ENCODE data around the gene OSBPL5. TPM values are rescaled to one million over a fixed set of nuclear protein-coding genes. Genes with fewer than 3 reads are reported as not detected.

Gene OSBPL5, protein sequence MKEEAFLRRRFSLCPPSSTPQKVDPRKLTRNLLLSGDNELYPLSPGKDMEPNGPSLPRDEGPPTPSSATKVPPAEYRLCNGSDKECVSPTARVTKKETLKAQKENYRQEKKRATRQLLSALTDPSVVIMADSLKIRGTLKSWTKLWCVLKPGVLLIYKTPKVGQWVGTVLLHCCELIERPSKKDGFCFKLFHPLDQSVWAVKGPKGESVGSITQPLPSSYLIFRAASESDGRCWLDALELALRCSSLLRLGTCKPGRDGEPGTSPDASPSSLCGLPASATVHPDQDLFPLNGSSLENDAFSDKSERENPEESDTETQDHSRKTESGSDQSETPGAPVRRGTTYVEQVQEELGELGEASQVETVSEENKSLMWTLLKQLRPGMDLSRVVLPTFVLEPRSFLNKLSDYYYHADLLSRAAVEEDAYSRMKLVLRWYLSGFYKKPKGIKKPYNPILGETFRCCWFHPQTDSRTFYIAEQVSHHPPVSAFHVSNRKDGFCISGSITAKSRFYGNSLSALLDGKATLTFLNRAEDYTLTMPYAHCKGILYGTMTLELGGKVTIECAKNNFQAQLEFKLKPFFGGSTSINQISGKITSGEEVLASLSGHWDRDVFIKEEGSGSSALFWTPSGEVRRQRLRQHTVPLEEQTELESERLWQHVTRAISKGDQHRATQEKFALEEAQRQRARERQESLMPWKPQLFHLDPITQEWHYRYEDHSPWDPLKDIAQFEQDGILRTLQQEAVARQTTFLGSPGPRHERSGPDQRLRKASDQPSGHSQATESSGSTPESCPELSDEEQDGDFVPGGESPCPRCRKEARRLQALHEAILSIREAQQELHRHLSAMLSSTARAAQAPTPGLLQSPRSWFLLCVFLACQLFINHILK
- 5.4 TPM for polyA plus RNA-seq (2013)

GRCh38 chr11:3165152-3165705 is at the start of gene OSBPL5:
TSS of gene OSBPL5 (minus strand) at chr11:3165310. CDS start at chr11:3129148, 36,162 bp downstream.
- Histone ChIP-seq H3K27me3 (replicated peaks in 2 of 5; ENCODE audit: control insufficient read depth in 4 of 5, insufficient read depth in 5 of 5, low read length in 4 of 5) (no peaks in the 10 kb centered on the region), H3K9me3 (ENCODE audit: control extremely low read depth in 1 of 5, control insufficient read depth in 4 of 5, insufficient read depth in 2 of 5, low read depth in 1 of 5, low read length in 4 of 5) (no peaks in the 10 kb centered on the region), H3K36me3 (ENCODE audit: control insufficient read depth in 4 of 4, insufficient read depth in 4 of 4, low read length in 3 of 4) (no peaks in the 10 kb centered on the region), H3K4me3 (ENCODE audit: control insufficient read depth in 1 of 7, extremely low read depth in 1 of 7, insufficient read depth in 4 of 7, low read depth in 2 of 7, low read length in 6 of 7) (peak within 1 kb of the TSS; percentile 38 to 87 (median 72)), H3K4me1 (ENCODE audit: control extremely low read depth in 1 of 4, control insufficient read depth in 4 of 4, insufficient read depth in 4 of 4, low read length in 3 of 4) (peaks cover 0 to 52% (median 49%) of the 10 kb centered on the region in 4 experiments), H3K27ac (ENCODE audit: insufficient read depth in 1 of 2, low read depth in 1 of 2, low read length in 2 of 2, poor library complexity in 1 of 2, severe bottlenecking in 2 of 2) (peak within 1 kb of the TSS in 1 of 2 experiments; percentile 43)
- DNase-seq = peak; percentile 47 to 89 (median 84)
- ChIA-PET POLR2A (interaction anchor here (0.7 kb wide), 1 partner anchor 27 kb away, joined by 3 read pairs; no protein-coding TSS in a partner anchor), CTCF (no interaction called here)
- WGBS (ENCODE audit: insufficient coverage) = 2% methylated on average over 27 of the region's 63 CpGs

- peaks cover 0 to 10% (median 3%) of the 10 kb centered on the region in 5 experiments for H3K9me3 ChIP-seq (ENCODE audit: control extremely low read depth in 1 of 5, control insufficient read depth in 4 of 5, insufficient read depth in 2 of 5, low read depth in 1 of 5, low read length in 4 of 5)
- H3K4me1 ChIP-seq (ENCODE audit: control extremely low read depth in 1 of 4, control insufficient read depth in 4 of 4, insufficient read depth in 4 of 4, low read length in 3 of 4) = peaks cover 0 to 2% (median 0%) of the 10 kb centered on the region in 4 experiments
- H3K27me3 ChIP-seq (replicated peaks in 2 of 5; ENCODE audit: control insufficient read depth in 4 of 5, insufficient read depth in 5 of 5, low read length in 4 of 5) = no peaks in the 10 kb centered on the region
- no peaks in the 10 kb centered on the region for H3K36me3 ChIP-seq (ENCODE audit: control insufficient read depth in 4 of 4, insufficient read depth in 4 of 4, low read length in 3 of 4)
- POLR2A ChIA-PET = no interaction called here
- WGBS (ENCODE audit: insufficient coverage) = 96% methylated on average over 4 of the region's 4 CpGs
- H3K27ac ChIP-seq (ENCODE audit: insufficient read depth in 1 of 2, low read depth in 1 of 2, low read length in 2 of 2, poor library complexity in 1 of 2, severe bottlenecking in 2 of 2) = no peak overlapping the region
- H3K4me3 ChIP-seq (ENCODE audit: control insufficient read depth in 1 of 7, extremely low read depth in 1 of 7, insufficient read depth in 4 of 7, low read depth in 2 of 7, low read length in 6 of 7) = no peak overlapping the region
- DNase-seq = no peak
- CTCF ChIA-PET = interaction anchor here (1.1 to 2.4 kb wide), 5 partner anchors 10 to 177 kb away, joined by 3 to 8 read pairs (median 4); no protein-coding TSS in a partner anchor
Observed at GRCh38 chr11:3214420-3214699, 49.2 kb upstream of the OSBPL5 start.

DNA sequence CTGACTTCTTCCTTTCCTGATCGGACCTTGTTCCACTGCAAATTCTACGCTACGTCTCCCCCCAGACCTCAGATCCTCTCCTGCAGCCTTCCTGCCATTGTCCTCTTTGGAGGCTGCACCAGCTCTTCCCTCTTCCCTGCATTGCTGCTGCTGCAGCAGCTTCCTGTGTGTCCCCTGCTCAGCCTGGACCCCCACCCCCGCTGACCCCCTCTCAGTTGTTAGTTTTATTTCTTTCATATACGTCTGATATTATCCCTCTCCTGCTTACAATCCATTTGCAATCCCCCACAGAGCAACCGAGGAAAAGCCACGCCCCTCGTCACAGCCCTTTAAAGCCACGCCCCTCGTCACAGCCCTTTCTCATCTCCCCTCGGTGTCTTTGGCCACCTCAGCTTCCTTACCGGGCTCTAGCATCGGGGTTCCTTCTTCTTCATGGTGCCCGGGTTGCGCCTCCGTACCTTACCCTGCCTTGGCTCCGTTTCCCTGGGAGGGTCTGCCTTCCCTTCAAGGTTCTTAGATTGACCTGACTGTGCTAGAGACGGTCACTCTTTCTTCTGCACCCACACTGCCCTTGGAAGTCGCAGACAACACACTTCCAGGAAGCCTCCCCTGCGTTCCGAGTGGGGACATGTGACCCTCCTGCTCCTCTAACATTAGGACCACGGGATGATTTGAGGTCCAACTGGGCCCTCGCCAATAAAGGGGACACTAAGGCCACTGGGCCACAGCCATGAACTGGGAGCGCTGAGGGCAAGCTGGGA is 48.7 kb upstream of the OSBPL5 start:
- POLR2A ChIA-PET = no interaction called here
- WGBS (ENCODE audit: insufficient coverage) = 79% methylated on average over 21 of the region's 24 CpGs
- Histone ChIP-seq H3K36me3 (ENCODE audit: control insufficient read depth in 4 of 4, insufficient read depth in 4 of 4, low read length in 3 of 4) (no peaks in the 10 kb centered on the region), H3K4me1 (ENCODE audit: control extremely low read depth in 1 of 4, control insufficient read depth in 4 of 4, insufficient read depth in 4 of 4, low read length in 3 of 4) (peaks cover 0 to 2% (median 0%) of the 10 kb centered on the region in 4 experiments), H3K9me3 (ENCODE audit: control extremely low read depth in 1 of 5, control insufficient read depth in 4 of 5, insufficient read depth in 2 of 5, low read depth in 1 of 5, low read length in 4 of 5) (peaks cover 0 to 10% (median 3%) of the 10 kb centered on the region in 5 experiments), H3K27ac (ENCODE audit: insufficient read depth in 1 of 2, low read depth in 1 of 2, low read length in 2 of 2, poor library complexity in 1 of 2, severe bottlenecking in 2 of 2) (no peak overlapping the region), H3K27me3 (replicated peaks in 2 of 5; ENCODE audit: control insufficient read depth in 4 of 5, insufficient read depth in 5 of 5, low read length in 4 of 5) (no peaks in the 10 kb centered on the region), H3K4me3 (ENCODE audit: control insufficient read depth in 1 of 7, extremely low read depth in 1 of 7, insufficient read depth in 4 of 7, low read depth in 2 of 7, low read length in 6 of 7) (no peak overlapping the region)
- no peak for DNase-seq
- CTCF ChIA-PET = interaction anchor here (1.1 to 1.7 kb wide), 3 partner anchors 11 to 124 kb away, joined by 3 to 4 read pairs (median 3); no protein-coding TSS in a partner anchor

DNA sequence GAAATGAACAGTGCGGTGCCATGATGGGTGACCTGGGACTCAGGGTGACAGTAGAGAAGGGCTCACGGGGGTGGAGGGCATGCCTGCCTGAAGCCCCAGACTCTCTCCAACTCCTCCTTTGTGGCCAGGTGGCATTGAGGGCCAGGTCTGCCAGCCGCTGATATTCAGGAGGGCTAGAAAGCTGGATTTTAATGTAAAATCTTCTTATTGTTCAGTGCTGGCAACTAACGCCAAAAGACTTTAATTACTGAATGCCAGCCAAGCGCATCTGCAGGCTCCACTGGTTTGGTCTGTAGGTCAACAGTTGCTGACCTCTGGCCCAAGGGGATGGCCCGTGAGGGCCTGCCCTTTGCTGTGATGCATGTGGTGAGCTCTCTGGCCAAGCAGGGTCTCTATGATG is 43.2 kb upstream of the OSBPL5 start:
- H3K4me1 ChIP-seq (ENCODE audit: control extremely low read depth in 1 of 4, control insufficient read depth in 4 of 4, insufficient read depth in 4 of 4, low read length in 3 of 4) = peaks cover 0 to 5% (median 3%) of the 10 kb centered on the region in 4 experiments
- ChIA-PET POLR2A (no interaction called here), CTCF (interaction anchor here (0.6 to 1.1 kb wide), 3 partner anchors 8 to 136 kb away, joined by 3 to 4 read pairs (median 3); no protein-coding TSS in a partner anchor)
- no peak for DNase-seq
- no peak overlapping the region for H3K27ac ChIP-seq (ENCODE audit: insufficient read depth in 1 of 2, low read depth in 1 of 2, low read length in 2 of 2, poor library complexity in 1 of 2, severe bottlenecking in 2 of 2)
- H3K27me3 ChIP-seq (replicated peaks in 2 of 5; ENCODE audit: control insufficient read depth in 4 of 5, insufficient read depth in 5 of 5, low read length in 4 of 5) = peaks cover 0 to 20% (median 5%) of the 10 kb centered on the region in 5 experiments
- H3K4me3 ChIP-seq (ENCODE audit: control insufficient read depth in 1 of 7, extremely low read depth in 1 of 7, insufficient read depth in 4 of 7, low read depth in 2 of 7, low read length in 6 of 7) = no peak overlapping the region
- H3K9me3 ChIP-seq (ENCODE audit: control extremely low read depth in 1 of 5, control insufficient read depth in 4 of 5, insufficient read depth in 2 of 5, low read depth in 1 of 5, low read length in 4 of 5) = peaks cover 0 to 10% (median 3%) of the 10 kb centered on the region in 5 experiments
- no peaks in the 10 kb centered on the region for H3K36me3 ChIP-seq (ENCODE audit: control insufficient read depth in 4 of 4, insufficient read depth in 4 of 4, low read length in 3 of 4)
- 100% methylated on average over 5 of the region's 6 CpGs for WGBS (ENCODE audit: insufficient coverage)

DNA sequence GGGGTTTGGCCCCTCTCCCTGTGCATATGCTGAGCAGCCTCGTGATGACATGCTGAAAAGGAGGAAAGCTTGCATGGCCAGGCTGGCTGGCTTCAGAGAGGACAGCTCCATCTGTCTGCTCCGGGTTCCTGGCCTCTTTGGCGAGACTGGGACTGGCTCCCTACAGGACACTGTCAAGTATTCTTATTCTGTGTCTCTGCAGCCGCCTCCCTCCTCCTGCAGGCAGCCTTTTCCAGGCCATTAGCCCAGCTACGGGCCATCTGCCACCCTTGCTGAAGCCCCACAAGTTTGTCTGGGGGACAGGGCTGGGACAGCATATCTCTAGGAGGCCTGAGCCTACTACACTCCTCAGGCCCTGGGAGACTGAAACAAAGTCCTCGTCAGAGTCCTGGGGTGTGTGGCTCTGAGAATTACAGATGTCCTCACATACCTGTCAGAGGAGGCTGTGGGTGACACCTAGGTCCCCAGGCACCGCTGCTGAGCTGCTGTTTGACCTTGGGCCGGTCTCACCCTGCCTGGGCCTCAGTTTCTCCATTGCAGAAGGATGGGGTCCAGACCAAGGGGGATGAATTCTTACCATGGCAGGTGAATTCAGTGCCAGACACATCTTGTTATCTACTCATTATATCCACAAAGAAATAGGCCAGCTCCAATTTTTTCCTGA is 42.5 kb upstream of the OSBPL5 start:
- H3K4me1 ChIP-seq (ENCODE audit: control extremely low read depth in 1 of 4, control insufficient read depth in 4 of 4, insufficient read depth in 4 of 4, low read length in 3 of 4) = peaks cover 0 to 11% (median 9%) of the 10 kb centered on the region in 4 experiments
- peaks cover 0 to 26% (median 7%) of the 10 kb centered on the region in 5 experiments for H3K27me3 ChIP-seq (replicated peaks in 2 of 5; ENCODE audit: control insufficient read depth in 4 of 5, insufficient read depth in 5 of 5, low read length in 4 of 5)
- DNase-seq = no peak
- POLR2A ChIA-PET = interaction anchor here (0.7 kb wide), 1 partner anchor 10 kb away, joined by 3 read pairs; no protein-coding TSS in a partner anchor
- no peak overlapping the region for H3K4me3 ChIP-seq (ENCODE audit: control insufficient read depth in 1 of 7, extremely low read depth in 1 of 7, insufficient read depth in 4 of 7, low read depth in 2 of 7, low read length in 6 of 7)
- 90% methylated on average over 7 of the region's 8 CpGs for WGBS (ENCODE audit: insufficient coverage)
- no peaks in the 10 kb centered on the region for H3K36me3 ChIP-seq (ENCODE audit: control insufficient read depth in 4 of 4, insufficient read depth in 4 of 4, low read length in 3 of 4)
- peaks cover 0 to 10% (median 3%) of the 10 kb centered on the region in 5 experiments for H3K9me3 ChIP-seq (ENCODE audit: control extremely low read depth in 1 of 5, control insufficient read depth in 4 of 5, insufficient read depth in 2 of 5, low read depth in 1 of 5, low read length in 4 of 5)
- CTCF ChIA-PET = interaction anchor here (0.7 to 1.1 kb wide), 3 partner anchors 8 to 72 kb away, joined by 3 to 4 read pairs (median 3); no protein-coding TSS in a partner anchor
- no peak overlapping the region for H3K27ac ChIP-seq (ENCODE audit: insufficient read depth in 1 of 2, low read depth in 1 of 2, low read length in 2 of 2, poor library complexity in 1 of 2, severe bottlenecking in 2 of 2)

- H3K4me1 ChIP-seq (ENCODE audit: control extremely low read depth in 1 of 4, control insufficient read depth in 4 of 4, insufficient read depth in 4 of 4, low read length in 3 of 4) = peaks cover 0 to 16% (median 13%) of the 10 kb centered on the region in 4 experiments
- H3K9me3 ChIP-seq (ENCODE audit: control extremely low read depth in 1 of 5, control insufficient read depth in 4 of 5, insufficient read depth in 2 of 5, low read depth in 1 of 5, low read length in 4 of 5) = peaks cover 0 to 10% (median 3%) of the 10 kb centered on the region in 5 experiments
- no peak for DNase-seq
- H3K4me3 ChIP-seq (ENCODE audit: control insufficient read depth in 1 of 7, extremely low read depth in 1 of 7, insufficient read depth in 4 of 7, low read depth in 2 of 7, low read length in 6 of 7) = no peak overlapping the region
- WGBS (ENCODE audit: insufficient coverage) = 100% methylated on average over 1 of the region's 1 CpG
- no peak overlapping the region for H3K27ac ChIP-seq (ENCODE audit: insufficient read depth in 1 of 2, low read depth in 1 of 2, low read length in 2 of 2, poor library complexity in 1 of 2, severe bottlenecking in 2 of 2)
- H3K36me3 ChIP-seq (ENCODE audit: control insufficient read depth in 4 of 4, insufficient read depth in 4 of 4, low read length in 3 of 4) = no peaks in the 10 kb centered on the region
- CTCF ChIA-PET = interaction anchor here (0.7 to 1.0 kb wide), 2 partner anchors 44 to 71 kb away, joined by 3 read pairs; no protein-coding TSS in a partner anchor
- peaks cover 0 to 34% (median 11%) of the 10 kb centered on the region in 5 experiments for H3K27me3 ChIP-seq (replicated peaks in 2 of 5; ENCODE audit: control insufficient read depth in 4 of 5, insufficient read depth in 5 of 5, low read length in 4 of 5)
- POLR2A ChIA-PET = no interaction called here
Observed at GRCh38 chr11:3206922-3207204, 41.8 kb upstream of the OSBPL5 start.

All from common myeloid progenitor, CD34-positive (primary cell).